ENCODE measurements around the gene NFIA.

NFIA gene

DNA sequence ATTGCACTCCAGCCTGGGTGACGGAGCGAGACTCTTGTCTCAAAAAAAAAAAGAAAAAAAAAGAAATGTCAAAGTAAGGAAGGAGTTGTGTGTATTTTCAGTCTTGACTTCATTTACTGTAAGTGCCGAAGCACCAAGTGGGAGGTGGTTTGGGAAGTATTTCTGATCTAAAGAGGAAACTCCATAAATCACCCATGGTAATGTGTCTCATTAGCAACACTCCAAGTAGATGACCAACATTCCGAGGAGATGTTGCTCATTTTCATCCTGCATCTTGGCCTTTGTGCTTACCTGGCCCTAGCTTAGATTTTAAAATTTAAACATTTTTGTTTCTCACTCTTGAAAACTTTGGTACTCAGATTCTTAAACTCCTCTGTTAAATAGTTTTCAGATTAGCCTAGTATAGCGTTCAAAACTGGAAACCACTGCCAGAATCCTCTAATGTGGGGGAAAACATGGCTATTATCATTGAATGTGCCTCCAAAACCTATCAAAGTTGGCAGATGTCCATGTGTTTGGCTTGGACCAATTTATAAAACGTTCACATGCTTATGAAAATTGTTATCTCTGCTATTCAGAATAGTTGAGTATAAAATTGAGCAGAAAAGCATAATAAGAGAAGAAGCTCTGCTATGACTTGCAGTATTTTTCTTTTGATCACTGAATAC, 110.4 kb downstream of the NFIA start:
- TF ChIP-seq, protein P1, sequence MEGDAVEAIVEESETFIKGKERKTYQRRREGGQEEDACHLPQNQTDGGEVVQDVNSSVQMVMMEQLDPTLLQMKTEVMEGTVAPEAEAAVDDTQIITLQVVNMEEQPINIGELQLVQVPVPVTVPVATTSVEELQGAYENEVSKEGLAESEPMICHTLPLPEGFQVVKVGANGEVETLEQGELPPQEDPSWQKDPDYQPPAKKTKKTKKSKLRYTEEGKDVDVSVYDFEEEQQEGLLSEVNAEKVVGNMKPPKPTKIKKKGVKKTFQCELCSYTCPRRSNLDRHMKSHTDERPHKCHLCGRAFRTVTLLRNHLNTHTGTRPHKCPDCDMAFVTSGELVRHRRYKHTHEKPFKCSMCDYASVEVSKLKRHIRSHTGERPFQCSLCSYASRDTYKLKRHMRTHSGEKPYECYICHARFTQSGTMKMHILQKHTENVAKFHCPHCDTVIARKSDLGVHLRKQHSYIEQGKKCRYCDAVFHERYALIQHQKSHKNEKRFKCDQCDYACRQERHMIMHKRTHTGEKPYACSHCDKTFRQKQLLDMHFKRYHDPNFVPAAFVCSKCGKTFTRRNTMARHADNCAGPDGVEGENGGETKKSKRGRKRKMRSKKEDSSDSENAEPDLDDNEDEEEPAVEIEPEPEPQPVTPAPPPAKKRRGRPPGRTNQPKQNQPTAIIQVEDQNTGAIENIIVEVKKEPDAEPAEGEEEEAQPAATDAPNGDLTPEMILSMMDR (IDR thresholded peaks at IDR 0.05; ENCODE audit: control insufficient read depth, insufficient read depth, low read depth, low read length, missing control alignments): no peak
- DNase-seq (ENCODE audit: low read depth): no peak
- no peak overlapping the region for H3K4me3 ChIP-seq (ENCODE audit: control insufficient read depth, low read depth, low read length)

DNA sequence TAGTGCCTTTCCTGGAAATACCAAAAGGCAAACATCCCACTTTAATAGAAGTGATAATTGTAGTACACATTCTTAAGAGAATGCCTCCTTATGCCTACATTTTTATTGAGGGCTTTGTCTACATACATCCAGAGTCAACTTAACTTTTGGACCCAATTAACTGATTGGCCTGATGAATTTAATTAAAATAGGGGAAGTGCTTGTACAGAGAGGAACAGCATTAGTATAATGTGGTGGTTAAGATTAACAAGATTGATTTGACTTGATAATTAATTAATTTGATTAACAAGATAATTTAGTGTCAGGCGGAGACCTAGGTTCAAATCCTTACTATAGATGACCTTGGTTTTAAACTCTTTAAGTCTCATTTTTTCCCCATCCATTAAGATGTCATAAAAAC, 111.4 kb downstream of the NFIA start:
- no peak for DNase-seq (ENCODE audit: low read depth)
- TF ChIP-seq, protein P1 (IDR thresholded peaks at IDR 0.05; ENCODE audit: control insufficient read depth, insufficient read depth, low read depth, low read length, missing control alignments): no peak

DNA sequence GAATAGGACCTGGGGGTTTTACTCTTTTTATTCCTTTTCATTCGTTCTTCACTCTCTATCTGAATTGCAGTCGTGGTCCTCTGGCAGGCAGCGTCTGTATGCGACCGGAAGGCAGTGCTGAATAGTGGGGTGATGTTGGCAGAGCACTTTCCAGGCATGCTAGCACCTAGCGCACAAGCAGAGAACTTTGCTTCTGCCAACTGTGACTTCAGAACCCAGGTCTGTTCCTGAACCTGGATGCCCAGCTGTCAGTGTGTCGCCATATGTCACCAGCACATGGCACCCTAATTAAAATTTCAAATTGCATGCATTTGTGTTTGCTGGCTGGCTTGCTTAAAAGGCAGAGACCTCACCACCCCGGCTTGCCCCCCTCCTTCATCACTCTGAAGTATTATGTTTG, 116.2 kb downstream of the NFIA start:
- TF ChIP-seq, protein P1 (IDR thresholded peaks at IDR 0.05; ENCODE audit: control insufficient read depth, insufficient read depth, low read depth, low read length, missing control alignments): no peak
- H3K4me3 ChIP-seq (ENCODE audit: control insufficient read depth, low read depth, low read length): no peak overlapping the region
- DNase-seq (ENCODE audit: low read depth): no peak

More for the DNA sequence above, 111.4 kb downstream of the NFIA start:
- H3K4me3 ChIP-seq (ENCODE audit: control insufficient read depth, low read depth, low read length): no peak overlapping the region

DNA sequence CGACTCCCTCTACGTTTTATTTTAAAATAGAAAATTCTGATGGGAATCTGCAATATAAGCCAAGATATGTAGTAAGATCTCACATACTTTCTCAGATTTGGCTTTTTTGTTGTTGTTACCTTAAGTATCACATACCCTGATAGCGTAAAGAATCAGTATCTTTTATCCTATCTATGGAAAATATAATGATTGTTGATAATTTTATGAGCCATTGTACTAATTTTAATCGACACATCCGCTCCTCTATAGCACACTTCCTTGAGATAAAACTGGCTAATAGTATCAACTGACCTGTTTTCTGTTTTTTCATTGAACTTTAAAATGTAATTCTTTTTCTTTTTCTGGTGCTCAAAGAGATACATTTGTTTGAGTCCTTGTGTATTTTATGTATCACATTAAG, 118.7 kb downstream of the NFIA start:
- TF ChIP-seq, protein P1 (IDR thresholded peaks at IDR 0.05; ENCODE audit: control insufficient read depth, insufficient read depth, low read depth, low read length, missing control alignments): no peak
- no peak for DNase-seq (ENCODE audit: low read depth)
- H3K4me3 ChIP-seq (ENCODE audit: control insufficient read depth, low read depth, low read length): no peak overlapping the region

DNA sequence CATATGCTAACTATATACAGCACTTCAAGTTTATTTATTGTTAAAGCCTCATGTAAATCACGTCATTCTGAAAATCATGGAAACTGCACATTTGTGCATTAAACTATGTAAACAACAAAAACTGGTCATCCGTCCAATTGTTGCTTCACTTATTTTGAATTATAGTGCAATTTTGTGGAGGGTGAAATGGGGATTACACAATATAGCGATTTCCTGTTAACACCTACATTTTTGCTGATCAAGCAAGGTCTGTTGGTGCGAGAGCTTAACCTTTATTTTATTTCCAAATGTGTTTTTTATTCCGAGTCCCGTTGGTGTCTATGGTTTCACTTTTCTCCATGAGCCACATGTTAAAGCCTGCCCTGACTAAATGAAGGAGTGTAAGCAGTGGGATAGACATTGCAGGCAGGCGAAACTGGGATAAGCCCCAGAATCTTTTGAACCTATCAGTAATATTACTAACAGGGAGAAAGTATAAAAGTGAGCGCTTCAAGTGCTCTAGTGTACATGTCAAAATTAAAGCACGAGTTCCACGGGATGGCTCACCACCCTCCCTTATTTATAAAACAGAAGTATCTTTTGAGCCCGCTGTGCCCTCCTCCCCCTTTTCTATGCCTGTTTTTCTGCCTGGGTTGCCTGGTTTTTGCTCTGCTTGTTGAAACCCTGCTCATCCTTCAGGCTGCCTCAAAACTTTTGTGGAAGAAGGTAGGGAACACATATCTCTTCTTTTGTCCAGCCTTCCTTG, 120.7 kb downstream of the NFIA start:
- DNase-seq (ENCODE audit: low read depth): no peak
- H3K4me3 ChIP-seq (ENCODE audit: control insufficient read depth, low read depth, low read length): peak overlapping the region; percentile 31
- TF ChIP-seq, protein P1 (IDR thresholded peaks at IDR 0.05; ENCODE audit: control insufficient read depth, insufficient read depth, low read depth, low read length, missing control alignments): no peak

- H3K4me3 ChIP-seq (ENCODE audit: control insufficient read depth, low read depth, low read length): no peak overlapping the region
- DNase-seq (ENCODE audit: low read depth): no peak
- TF ChIP-seq, protein P1 (IDR thresholded peaks at IDR 0.05; ENCODE audit: control insufficient read depth, insufficient read depth, low read depth, low read length, missing control alignments): no peak
Observed at GRCh38 chr1:61204528-61204927, 122.2 kb downstream of the NFIA start.
